Stimulated activated CD4-positive, alpha-beta T cell treated with anti-CD3 and anti-CD28 coated beads, TNF-alpha, amount 100 ng/mL, for 24 hours (primary cell): ENCODE results near the gene CDH7.
A peak's percentile ranks its signal among the peaks of the same experiment; 100 is the strongest.

Experiments
- DNase-seq, 3 experiments: peaks; one replicate each; pipeline ENCODE4 v3.0.0-alpha.2; 2020; ENCODE audit warnings: low read depth in 3 of 3

The CDH7 gene

DNA sequence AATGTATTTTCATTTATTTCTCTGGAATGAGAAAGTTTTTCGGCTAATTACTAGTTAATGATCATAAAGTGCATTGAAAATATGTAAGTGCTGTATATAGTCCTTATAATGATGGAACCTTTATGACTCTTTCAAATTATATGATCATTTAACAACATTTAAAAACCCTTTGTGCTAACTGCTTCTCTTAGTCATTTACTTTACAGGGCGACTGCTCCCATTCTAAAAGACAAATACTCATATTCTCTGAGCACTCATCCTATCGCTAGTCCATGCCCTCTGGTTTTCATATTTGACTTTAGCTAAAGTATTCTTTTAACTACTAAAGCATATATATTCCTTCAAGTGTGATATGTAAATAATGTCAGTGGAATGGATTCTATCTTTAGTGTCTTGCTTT is 168.2 kb downstream of the CDH7 start:
- no peak for DNase-seq

DNA sequence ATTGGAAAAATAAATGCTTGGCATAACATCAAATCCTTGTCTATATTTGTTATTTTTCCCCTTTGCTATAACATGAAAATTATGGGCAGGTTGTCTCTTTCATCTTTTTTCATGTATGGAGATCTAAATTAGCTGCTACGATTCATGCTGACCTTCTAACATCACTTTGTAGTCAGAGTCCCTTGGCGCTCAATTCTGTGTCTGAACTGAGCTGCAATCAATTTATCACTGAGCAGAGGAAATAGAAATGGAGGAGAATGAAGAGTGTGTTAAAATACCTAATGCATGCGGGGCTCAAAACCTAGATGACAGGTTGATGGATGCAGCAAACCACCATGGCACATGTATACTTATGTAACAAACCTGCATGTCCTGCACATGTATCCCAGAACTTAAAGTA is 168.9 kb downstream of the CDH7 start:
- DNase-seq = no peak

DNA sequence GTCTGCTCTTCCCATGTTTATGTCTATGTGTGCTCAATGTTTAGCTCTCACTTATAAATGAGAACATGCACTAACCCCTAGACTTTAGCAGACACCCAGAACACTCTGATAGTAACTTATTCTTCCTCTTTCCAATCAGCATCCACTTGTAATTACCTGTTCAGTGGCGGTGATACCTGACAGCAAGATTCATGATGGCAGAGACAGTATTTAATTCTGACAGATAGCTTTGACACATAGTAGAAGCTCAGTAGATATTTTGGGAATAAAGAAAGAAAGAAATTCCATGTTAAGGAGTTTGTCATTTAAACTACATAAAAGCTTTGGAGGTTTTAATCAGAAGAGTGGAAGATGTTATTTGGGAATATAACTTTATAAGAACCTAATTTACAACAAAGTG is 171.3 kb downstream of the CDH7 start:
- DNase-seq = no peak

DNA sequence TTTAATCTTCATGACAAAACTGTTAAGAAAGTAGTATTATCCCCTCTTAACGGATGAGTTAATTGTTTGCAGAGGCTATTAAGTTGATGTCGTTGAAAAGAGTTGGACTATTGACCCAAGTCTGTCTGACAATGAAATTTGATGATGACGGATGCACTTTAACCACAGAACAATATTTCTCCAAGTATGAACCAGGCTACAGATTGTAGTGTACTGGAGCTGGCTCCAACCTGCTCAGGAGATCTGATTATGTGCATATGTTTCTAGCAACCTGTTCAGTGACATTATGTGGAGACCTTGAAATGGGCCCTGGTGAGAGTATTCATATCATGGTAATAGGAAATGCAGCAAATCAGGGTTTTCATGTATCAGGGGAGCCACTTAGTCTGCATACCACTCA is 174.1 kb downstream of the CDH7 start:
- no peak for DNase-seq

DNA sequence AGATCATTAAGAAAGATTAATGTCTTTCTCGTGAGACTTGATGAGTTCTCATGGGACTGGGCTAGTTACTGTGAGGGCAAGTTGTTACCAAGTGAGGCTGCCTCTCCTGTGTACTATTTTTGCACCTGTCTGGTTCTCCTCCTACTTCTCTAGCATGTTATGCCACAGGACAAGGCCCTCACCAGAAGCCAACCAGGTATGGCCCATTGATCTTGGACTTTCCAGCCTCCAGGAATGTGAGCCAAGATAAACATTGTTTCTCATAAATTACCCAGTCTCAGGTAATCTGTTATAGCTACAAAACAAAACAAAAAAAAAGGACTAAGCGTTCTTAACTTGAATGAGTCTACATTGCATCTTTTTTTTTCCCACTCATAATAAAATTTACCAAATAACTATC is 184.1 kb downstream of the CDH7 start:
- DNase-seq = no peak

DNA sequence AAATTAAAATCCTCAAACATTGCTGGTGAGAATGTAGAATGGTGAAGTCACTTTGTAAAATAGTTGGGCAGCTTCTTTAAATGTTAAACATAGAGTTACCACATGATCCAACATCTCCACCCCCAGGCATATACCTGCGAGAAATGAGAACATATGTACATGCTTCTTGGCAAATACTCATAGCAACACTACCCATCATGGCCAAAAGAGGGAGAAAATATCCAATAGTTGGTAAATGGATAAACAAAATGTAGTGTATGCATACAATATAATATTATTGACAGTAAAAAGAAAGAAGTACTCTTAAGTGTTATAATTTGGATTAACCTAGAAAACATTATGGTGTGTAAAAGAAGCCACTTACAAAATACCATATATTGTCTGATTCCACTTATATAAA is 185.9 kb downstream of the CDH7 start:
- DNase-seq = no peak

DNA sequence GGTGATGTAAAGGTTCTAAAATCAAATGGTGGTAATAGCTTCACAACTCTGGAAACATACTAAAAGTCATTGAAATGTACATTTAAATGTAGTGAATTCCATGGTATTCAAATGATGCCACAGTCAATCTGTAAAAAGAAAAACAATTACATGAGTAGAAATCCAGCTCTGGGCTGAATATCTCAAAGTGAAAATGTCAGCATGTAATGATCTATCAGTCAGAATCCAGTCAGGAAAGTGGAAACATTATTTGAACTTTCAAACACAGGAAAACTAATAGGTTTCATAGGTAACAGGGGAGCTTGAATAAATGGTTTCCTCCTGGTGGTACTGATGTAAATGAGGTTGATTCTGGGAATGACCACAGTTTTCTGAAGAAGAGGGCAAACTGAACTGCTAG is 186.4 kb downstream of the CDH7 start:
- DNase-seq = no peak

DNA sequence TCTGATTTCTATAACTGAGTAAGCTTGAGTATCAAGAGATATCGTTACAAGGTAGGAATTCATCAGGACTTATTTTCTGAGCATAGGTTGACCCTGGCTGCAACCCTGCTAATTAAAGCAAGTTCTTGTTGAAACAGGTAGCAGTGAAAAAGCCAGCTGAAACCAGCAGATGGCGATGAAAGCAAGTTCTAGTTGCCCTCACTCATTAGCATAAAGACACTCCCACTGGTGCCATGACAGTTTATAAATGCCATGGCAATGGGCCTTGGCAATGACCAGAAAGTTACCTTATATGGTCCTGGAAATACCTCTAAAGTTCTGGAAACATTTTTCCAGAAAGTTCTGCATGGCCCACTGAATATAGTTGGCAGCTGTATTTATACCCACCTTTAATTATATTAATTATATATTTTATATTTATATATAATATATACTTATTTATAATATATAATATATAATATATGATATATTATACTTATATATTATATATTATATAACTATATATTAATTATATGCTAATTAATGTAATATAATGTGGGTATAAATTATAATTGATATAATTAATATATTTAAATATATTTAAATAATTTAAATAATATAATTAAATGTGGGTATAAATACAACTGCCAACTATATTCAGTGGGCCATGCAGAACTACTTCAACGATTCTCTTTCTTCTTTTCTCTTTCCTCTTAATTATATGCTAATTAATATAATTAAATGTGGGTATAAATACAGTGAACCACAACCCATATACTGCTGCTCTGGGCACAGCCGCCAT is 188.0 kb downstream of the CDH7 start:
- peak in 1 of 3 experiments; percentile 1 for DNase-seq
